Activated T-helper 1 cell treated with anti-CD3 and anti-CD28 coated beads, Interleukin-2, amount 50 U/mL, for 16 hours (primary cell): ENCODE results near the gene FKBP1A.

ENCODE experiments used
- DNase-seq, 2 donors: peaks; one replicate each; pipeline ENCODE4 v3.0.0-alpha.2; 2020; ENCODE audit warnings: low read depth in 1 of 2, low spot score in 1 of 2

The FKBP1A gene

DNA sequence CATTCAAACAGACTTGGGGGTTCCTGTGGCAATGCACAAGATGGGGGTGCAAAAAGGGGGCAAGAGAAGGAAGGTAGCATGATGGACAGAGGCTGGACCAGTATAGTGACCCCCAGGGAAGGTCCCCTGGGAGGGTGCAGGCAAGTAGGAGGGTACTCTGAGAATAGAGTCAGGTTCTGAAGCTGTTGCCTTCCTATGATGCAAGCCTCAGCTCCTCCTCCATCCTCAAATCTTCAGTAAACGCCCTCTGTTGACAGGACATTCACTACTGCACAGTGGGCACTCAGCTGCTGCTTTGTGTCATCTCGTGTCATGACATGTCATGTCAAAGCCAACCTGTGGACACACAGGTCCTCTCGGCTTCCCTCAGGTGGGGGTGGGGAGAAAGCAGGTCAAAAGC lies 58.1 kb downstream of the FKBP1A start:
- no peak for DNase-seq

GRCh38 chr20:1334370-1334731 lies 58.5 kb downstream of the FKBP1A start:
- DNase-seq, result no peak

DNA sequence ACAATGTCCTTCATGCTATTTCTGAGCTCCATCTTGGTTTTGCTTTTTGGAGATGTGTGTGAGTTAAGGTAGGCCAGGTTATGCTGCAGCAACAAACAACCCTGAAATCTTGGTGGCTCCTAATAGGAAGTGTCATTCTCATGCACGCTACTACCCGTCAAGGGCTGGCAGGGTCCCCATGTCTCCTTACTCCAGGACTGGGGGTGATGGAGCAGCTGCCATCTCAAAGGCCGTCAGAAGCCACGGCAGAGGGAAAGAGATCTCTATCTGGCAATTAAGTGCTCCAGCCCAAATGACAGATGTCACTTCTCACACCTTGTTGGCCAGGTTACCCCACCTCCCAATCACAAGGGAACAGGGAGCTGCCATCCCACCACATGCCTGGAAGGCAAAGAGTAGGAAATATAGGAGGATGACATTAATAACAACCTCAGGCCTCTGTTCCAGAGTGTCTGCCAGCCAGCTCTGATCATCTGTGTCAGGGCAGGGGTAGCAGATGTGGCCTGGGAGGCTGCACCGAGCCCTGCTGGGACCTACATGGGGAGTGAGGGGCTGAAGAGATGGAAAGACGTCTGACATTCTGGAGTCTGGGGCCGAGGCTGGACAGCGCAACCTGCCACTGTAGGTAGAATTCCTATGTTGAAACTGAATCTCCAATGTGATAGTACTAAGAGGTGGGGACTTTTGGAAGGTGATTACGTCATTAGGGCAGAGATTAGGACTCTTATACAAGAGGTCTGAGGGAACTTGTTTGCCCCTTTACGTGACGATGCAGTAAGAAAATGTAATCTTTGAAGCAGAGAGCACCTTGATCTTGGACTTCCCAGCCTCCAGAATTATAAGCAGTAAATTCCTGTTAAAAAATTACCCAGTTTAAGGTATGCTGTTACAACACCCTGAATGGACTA lies 59.1 kb downstream of the FKBP1A start:
- no peak for DNase-seq

DNA sequence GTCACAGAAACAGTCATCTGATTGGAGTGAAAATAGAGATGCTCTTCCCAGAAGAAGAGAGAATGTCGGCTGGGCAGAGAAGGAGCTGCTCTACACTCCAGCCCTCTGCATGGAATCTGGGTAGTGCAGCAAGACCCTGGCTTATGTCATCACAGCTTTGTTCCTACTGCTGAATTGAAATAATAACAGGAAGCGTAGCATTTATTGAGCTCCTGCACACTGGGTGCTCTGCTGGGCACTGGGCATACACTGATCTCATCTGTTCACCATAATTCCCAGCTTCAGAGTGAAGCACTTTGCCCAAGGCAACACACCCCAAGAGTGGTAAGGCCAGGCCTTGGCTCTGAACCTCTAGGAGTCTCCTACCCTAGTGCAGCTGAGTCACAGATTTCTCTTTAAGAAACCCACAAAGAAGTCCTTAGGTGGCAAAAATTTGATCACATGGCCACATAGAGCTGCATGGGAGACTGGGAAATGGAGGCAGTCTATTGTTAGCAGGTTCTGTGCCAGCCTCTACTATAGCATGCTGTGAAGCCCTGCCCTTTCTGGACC lies 60.0 kb downstream of the FKBP1A start:
- no peak for DNase-seq

GRCh38 chr20:1331801-1332453 lies 60.9 kb downstream of the FKBP1A start:
- DNase-seq, result no peak

- DNase-seq, result no peak
Measured at GRCh38 chr20:1331101-1331500, 61.8 kb downstream of the FKBP1A start.

DNA sequence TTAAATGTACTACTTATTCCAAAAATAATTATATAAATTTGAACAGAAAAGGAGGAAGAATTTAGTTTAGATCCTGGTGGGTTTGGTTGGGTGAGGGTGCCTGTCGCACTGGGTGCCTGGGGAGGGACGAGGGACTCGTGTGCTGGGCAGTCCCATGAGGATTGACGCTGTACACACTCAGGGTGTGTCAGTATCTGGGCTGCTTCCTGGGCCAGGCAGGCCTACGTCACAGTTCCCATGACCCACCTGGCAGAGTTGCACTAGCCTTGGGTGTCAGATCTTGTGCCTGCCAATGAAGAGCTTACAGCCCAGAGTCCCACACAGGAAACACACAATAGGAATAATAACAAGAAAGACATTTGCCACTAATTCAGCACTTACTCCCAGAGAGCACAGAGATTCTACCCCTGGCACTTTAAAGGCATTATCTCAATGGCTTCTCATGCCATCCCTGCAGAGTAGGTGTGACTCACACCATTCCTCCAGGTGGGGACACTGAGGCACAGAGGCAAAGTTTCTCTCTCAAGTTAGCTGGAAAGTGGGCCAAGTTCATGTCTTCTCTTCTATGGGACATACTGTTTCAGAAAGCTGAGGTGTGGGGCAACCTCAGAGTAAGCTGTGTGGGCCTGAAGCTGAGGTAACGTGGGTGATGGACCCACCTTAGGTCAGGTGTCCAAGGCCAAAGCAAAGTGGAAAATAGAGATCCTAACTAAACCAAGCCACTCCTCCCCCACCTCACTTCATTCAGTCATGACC lies 62.6 kb downstream of the FKBP1A start:
- DNase-seq, result no peak

DNA sequence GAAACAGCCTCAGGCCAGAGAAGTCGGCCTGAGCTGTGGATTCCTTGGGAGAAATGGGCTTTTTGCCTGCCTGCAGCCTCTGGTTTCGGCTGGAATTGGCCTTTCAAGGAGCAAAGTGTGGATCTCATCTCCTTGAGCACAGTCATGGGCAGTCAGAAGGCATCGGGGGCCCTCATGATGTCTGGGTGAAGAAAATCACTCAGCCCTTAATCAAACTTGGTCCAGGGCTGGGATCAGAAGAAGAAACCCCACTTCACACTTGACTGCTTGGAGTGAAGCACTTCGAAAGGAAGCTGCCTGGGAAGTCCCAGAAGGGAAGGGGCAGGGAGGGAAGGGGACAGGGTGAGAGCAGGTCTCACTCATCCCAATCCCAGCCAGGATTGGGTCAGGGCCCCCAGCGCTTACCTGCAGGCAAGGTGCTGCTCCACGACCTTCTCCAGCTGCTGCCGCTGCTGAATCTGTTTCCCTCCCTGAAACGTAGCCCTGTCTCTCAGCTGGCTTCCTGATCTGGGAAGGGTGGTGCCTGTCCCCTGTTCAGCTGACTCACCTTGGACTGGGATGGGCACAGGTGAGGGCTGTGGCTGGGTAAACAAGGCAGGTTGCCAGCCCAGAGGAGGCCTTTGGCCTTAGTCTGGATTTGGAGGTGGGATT lies 64.0 kb downstream of the FKBP1A start, which contains the start of gene SDCBP2:
Gene SDCBP2, minus strand, starts transcription at position 460 of the 651 bp plus-strand sequence. CDS start 8,723 bp downstream, outside the sequence.
- no peak for DNase-seq

- DNase-seq, result no peak
Measured at GRCh38 chr20:1327827-1328679, 64.8 kb downstream of the FKBP1A start.

DNA sequence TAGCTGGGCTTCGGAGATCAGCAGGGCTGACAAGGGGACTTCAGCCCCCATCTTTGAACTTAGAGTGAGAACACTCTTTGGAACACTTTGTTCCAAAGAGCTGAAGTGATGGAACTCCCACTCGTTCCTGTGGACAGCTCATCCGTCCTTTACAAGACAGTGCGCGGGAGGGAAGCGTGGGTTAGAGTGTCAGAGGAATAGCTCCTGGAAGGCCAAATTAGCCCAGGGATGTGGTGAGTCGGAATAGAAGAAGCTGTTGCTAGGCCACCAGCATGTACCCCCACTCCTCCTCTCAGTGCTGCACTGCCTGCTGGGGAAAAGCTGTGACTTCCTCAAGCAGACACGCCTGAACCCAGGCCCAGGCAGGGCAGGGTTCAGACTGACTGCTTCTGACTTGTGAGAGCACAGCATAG lies 65.6 kb downstream of the FKBP1A start:
- no peak for DNase-seq

DNA sequence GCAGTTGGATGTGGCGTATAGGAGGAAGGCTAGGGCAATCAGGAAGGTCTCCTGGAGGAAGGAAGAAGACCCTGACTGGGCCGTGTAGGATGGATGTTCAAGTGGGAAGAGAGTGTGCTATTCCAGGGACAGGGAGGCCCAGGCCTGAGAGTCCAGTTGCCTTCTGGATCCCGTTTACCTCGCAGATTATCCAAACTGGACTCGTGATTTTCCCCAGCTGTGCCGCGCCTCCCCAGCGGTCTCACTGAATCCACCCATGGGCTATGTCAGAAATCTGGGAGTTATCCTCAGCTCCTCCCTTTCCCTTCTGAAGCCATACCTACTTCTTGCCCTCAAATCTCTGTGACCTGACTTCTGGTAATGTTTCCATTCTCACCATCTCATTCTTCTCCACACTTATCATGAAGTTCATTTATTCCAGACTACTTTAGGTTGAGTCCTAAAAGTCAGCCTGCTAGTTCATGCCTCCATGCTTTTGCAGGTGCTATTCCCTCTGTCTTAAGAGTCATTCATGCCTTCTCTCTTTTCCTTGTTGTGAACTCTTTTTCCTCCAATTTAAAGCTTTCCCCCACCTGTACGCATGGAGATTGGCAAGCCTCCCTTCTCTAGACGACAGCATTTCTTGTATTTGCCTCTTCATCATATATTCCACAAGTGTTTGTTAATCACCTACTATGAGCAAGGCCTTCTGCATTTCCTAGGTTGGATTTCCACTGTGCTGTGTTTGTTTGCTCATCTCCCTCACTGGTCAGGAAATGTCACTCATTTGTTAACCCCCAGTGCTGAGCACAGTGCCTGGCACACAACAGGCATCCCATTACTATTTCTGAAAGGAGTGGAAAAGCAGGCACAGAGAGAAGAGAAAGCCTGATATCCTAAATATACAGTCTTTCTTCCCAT lies 66.6 kb downstream of the FKBP1A start:
- DNase-seq, result no peak

DNA sequence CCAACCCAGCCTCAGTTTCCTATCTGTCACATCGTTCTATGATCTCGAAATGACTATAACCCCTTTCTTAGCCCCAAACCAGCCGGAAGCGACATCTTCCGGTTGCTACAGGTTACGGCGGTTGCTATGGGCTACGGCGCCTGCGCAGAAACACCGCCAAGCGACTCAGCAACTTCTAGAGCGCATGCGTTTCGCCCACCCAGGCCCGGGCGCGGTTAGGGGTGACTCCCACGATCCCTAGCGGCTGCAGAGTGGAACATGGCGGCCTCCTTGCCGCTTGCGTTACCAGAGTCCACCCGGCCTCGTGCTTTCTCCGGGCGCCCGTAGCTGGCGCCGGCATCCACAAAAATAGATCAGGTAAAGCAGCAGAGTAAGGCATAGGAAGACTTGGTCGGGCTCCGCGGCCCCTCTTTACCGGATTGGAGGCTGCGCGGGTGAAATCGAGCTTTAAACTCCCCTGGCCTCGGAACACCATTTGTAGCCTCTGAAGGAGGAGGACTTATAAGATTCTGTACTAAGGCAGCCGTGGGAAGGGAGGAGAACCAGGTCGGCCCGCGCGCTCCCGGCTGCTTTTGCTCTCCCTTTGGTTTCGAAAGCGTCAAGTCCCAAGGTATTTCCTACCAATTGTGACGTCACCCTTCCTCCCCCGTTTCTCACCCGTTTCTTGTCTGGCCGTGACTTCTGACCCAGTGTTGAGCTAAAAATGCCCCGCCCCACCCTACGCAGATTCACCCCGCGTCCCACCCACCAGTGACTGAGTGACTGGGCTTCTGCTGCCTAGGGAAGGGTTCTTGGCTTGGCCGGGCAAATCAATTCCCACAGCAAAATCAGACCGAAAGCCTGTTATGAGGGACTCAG lies 67.5 kb downstream of the FKBP1A start:
- peak; percentile 99 for DNase-seq

DNA sequence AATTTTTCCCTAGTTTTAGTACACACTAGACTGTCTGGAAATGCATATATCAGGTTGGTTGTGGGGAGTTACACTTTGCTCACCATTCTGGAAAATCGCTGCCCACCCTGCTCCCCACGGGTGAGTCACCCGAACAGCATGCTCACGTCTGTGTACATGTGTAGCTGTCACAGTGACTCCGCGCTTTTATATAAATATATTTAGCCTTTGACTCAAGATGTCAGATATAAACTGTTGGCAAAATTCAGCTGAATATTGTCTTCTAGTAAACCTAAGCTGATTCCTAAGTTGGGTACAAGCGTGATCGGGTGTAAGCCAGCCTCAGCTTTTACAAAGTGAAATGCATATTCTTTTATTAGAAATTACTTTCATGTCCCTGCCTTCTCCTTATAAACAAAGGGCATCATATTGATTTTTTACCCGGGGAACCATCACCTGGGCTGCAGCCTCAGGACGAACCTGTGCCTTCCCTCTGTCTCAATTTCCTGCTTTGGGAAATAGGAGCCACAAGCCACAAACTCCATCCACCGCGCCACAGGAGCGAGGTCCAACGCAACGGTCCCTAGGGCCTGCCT lies 68.2 kb downstream of the FKBP1A start:
- DNase-seq, result no peak

DNA sequence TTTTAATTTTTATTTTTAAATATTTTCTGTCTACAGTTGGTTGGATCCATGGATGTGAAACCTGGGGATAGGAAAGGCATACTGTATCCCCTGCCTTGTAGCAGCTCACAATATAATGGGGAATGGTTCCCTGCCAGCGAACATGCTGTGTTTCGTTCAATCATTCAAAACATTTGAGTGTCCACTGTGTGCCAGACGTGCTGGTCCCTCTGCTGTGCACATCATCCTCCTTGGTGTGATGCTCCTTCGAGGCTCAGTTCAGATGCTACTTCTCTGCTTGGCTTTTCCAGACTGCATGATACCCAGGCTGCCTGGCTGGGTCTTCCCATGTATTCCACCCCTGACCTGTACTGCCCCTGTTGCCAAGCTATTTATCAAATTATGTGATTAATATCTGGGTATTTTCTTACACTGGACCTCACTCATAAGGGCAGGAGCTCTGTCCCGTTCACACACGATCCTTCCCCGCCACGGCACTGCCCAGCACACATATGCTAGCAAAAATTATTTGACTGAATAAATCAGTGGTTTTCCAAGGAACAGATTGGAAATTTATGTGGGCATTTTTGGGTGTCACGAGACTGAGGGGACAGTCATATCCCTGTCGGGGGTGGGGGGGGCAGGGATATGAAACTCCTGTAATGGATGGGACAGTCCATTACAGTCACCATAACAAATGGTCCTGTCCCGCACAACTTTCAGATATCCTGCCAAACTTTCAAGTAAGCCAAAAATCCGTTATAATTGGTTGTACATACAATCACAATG lies 68.8 kb downstream of the FKBP1A start:
- no peak for DNase-seq

DNA sequence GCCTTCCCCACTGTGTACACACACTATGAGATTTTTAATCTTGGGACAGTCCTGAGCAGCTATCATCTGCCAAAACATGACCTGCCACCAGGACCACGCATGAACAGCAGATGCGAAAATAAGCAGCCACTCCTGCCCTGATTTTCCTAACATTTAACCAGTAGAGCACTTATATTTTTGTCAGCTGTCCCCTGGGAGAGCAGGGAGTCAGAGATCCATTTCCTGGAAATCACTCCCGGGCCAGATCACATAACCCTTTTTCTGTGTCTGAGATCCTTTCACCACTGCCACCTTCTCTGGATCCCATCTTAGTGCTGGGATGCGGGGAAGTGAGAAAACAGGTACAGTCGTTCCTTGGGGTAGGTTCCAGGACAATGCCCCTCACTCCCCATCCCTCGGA lies 69.6 kb downstream of the FKBP1A start:
- DNase-seq, result no peak

- DNase-seq, result no peak
Measured at GRCh38 chr20:1322511-1323245, 70.2 kb downstream of the FKBP1A start.

DNA sequence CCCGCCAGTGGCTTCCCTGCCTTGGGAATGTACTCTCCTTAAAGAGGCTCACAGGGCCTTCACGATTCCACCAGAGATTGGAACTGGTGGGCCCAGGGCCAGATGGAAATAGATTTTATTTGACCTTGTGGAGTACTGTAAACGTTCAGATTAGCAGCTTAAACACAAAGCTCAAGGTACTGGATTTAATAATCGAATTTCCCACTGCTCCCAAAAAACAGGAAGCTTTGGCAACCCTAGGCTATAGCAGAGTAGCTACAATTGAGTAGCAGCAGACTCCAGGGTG lies 71.3 kb downstream of the FKBP1A start:
- no peak for DNase-seq
